Glomerular endothelial cell (primary cell): Measurements from ENCODE around the gene SAFB2. TPM values are rescaled to one million over a fixed set of nuclear protein-coding genes. Genes with fewer than 3 reads are reported as not detected.
"Not testable (repeated sequence)": the region's sequence is repeated elsewhere in the genome, so short reads cannot be mapped to it uniquely, and the experiment has no call there.

Experiments
- DNase-seq: peaks from one replicate; pipeline ENCODE4 v3.0.0-alpha.2; 2011; ENCODE audit warnings: low read depth, low spot score; ENCODE audit errors: extremely low read depth
- total RNA-seq: library from RNA; depleted of rRNA; stranded (reverse); fragments of >200 nt; gene quantifications from 2 replicates; pipeline ENCODE4 v1.2.3, GENCODE V29; 2015

The SAFB2 gene
- total RNA-seq, 1 donor from 2014 or later = 30.9 TPM

GRCh38 chr19:5608766-5609165, 13.8 kb downstream of the SAFB2 start:
- DNase-seq = not testable (repeated sequence)

- DNase-seq = no peak
These were observed 14.3 kb downstream of the SAFB2 start for GRCh38 chr19:5608291-5608690.

GRCh38 chr19:5607318-5608275, 15.0 kb downstream of the SAFB2 start:
- DNase-seq = no peak

- DNase-seq = no peak
These were observed 17.2 kb downstream of the SAFB2 start for GRCh38 chr19:5605362-5605761.

- DNase-seq = no peak
These were observed 18.9 kb downstream of the SAFB2 start for GRCh38 chr19:5603626-5604025.

GRCh38 chr19:5600797-5601196, 21.8 kb downstream of the SAFB2 start:
- no peak for DNase-seq

GRCh38 chr19:5595745-5596144, 26.8 kb downstream of the SAFB2 start:
- no peak for DNase-seq

GRCh38 chr19:5595129-5595528, 27.4 kb downstream of the SAFB2 start:
- DNase-seq = no peak

GRCh38 chr19:5594521-5594950, 28.0 kb downstream of the SAFB2 start:
- no peak for DNase-seq

GRCh38 chr19:5593343-5594255, 29.0 kb downstream of the SAFB2 start:
- no peak for DNase-seq

GRCh38 chr19:5592531-5593342, 29.8 kb downstream of the SAFB2 start:
- no peak for DNase-seq

GRCh38 chr19:5591476-5591875, 31.1 kb downstream of the SAFB2 start:
- no peak for DNase-seq

- no peak for DNase-seq
These were observed 31.8 kb downstream of the SAFB2 start for GRCh38 chr19:5590865-5591154.

GRCh38 chr19:5590151-5590864, 32.3 kb downstream of the SAFB2 start:
- no peak for DNase-seq

GRCh38 chr19:5588906-5589676, 33.5 kb downstream of the SAFB2 start:
- DNase-seq = no peak

GRCh38 chr19:5588441-5588840, 34.1 kb downstream of the SAFB2 start:
- no peak for DNase-seq

GRCh38 chr19:5587661-5588060, 34.9 kb downstream of the SAFB2 start:
- no peak for DNase-seq

GRCh38 chr19:5587071-5587455, 35.5 kb downstream of the SAFB2 start:
- DNase-seq = no peak

- DNase-seq = no peak
These were observed 36.1 kb downstream of the SAFB2 start for GRCh38 chr19:5586300-5587070.
